SK-N-SH (cell line): Measurements from ENCODE around the gene ZNF148. TPM values are rescaled to one million over a fixed set of nuclear protein-coding genes. Genes with fewer than 3 reads are reported as not detected.

Experiments used
- CTCF ChIA-PET: fragments of 300-600, 350-600 bp; formaldehyde crosslinking; extraction: SDS; loops from one replicate; lab custom pipeline; 2021; lab: Yijun Ruan, JAX
- POLR2A ChIA-PET: fragments of 350-600 bp; sonication (Branson Sonifier 250); formaldehyde crosslinking; extraction: SDS; loops from one replicate; lab custom pipeline; 2020; ENCODE audit warnings: antibody characterized with exemption, inconsistent platforms; lab: Yijun Ruan, JAX
- DNase-seq: peaks from one replicate; pipeline ENCODE4 v3.0.0; 2012
- H2AFZ ChIP-seq: fragments of 200-600 bp; sonication (generic); 2 replicates; pipeline ENCODE4 v1.8.1; 2016; ENCODE audit warnings: antibody characterized with exemption, mild to moderate bottlenecking, low read depth
- H3F3A ChIP-seq: fragments of 200-600 bp; sonication (generic); replicated peaks from 2 replicates; pipeline ENCODE3; 2016; ENCODE audit warnings: antibody characterized with exemption, mild to moderate bottlenecking; ENCODE audit not compliant: insufficient read depth
- H3K27ac ChIP-seq, 2 experiments: fragments of 200-500 bp in 1 of 2; fragments of 200-600 bp in 1 of 2; sonication (Bioruptor generic) in 1 of 2; sonication (generic), shearing (Covaris generic) in 1 of 2; 2 replicates each; pipeline versions ENCODE4 v1.5.1 to v1.6.1; 2014 to 2016; ENCODE audit warnings: low read depth in 2 of 2, inconsistent platforms in 1 of 2, low read length in 1 of 2, mild to moderate bottlenecking in 1 of 2, mixed read lengths in 1 of 2
- H3K27me3 ChIP-seq: fragments of 200-600 bp; sonication (generic), shearing (Covaris generic); 2 replicates; pipeline ENCODE4 v1.6.1; 2016; ENCODE audit warnings: mixed run types; ENCODE audit not compliant: insufficient read depth
- H3K36me3 ChIP-seq, 2 experiments: fragments of 200-500 bp in 1 of 2; fragments of 200-600 bp in 1 of 2; sonication (Bioruptor generic) in 1 of 2; sonication (generic) in 1 of 2; replicated peaks in 1 of 2; 2 replicates each; pipeline versions ENCODE3 to v1.5.1; 2014 to 2016; ENCODE audit warnings: low read length in 1 of 2, mild to moderate bottlenecking in 1 of 2; ENCODE audit not compliant: insufficient read depth in 2 of 2, control insufficient read depth in 1 of 2
- H3K4me1 ChIP-seq, 2 experiments: fragments of 200-500 bp in 1 of 2; fragments of 200-600 bp in 1 of 2; sonication (Bioruptor generic) in 1 of 2; sonication (generic), shearing (Covaris generic) in 1 of 2; 2 replicates each; pipeline versions ENCODE4 v1.5.1 to v1.6.1; 2014 to 2016; ENCODE audit warnings: low read depth in 1 of 2, low read length in 1 of 2, mixed run types in 1 of 2; ENCODE audit not compliant: insufficient read depth in 2 of 2, control insufficient read depth in 1 of 2
- H3K4me2 ChIP-seq: fragments of 200-600 bp; sonication (generic), shearing (Covaris generic); 2 replicates; pipeline ENCODE4 v1.6.1; 2017; ENCODE audit warnings: mixed run types
- H3K4me3 ChIP-seq, 2 experiments: fragments of 200-500 bp in 1 of 2; fragments of 200-600 bp in 1 of 2; sonication (Bioruptor generic) in 1 of 2; sonication (generic), shearing (Covaris generic) in 1 of 2; 2 replicates each; pipeline versions ENCODE4 v1.5.1 to v1.8.1; 2014 to 2016; ENCODE audit warnings: low read depth in 2 of 2, inconsistent platforms in 1 of 2, low read length in 1 of 2, mild to moderate bottlenecking in 1 of 2, mixed read lengths in 1 of 2, moderate library complexity in 1 of 2
- H3K79me2 ChIP-seq: fragments of 200-600 bp; sonication (generic); 2 replicates; pipeline ENCODE4 v1.8.1; 2017; ENCODE audit warnings: mild to moderate bottlenecking; ENCODE audit not compliant: insufficient read depth
- H3K9ac ChIP-seq: fragments of 200-600 bp; sonication (generic); 2 replicates; pipeline ENCODE4 v1.6.1; 2017; ENCODE audit warnings: mixed run types
- H3K9me2 ChIP-seq: fragments of 200-600 bp; sonication (generic); 2 replicates; pipeline ENCODE4 v1.6.1; 2017; ENCODE audit warnings: mixed run types
- H3K9me3 ChIP-seq: fragments of 200-600 bp; sonication (generic); 2 replicates; pipeline ENCODE4 v1.6.1; 2017; ENCODE audit warnings: mixed run types, mild to moderate bottlenecking, moderate library complexity
- H4K20me1 ChIP-seq: fragments of 200-600 bp; sonication (generic); 2 replicates; pipeline ENCODE4 v1.6.1; 2017; ENCODE audit warnings: mild to moderate bottlenecking, mixed run types; ENCODE audit not compliant: insufficient read depth
- CHD2 ChIP-seq: fragments of 150-350 bp; IDR thresholded peaks from 2 replicates; pipeline ENCODE4 v1.6.1; 2018; ENCODE audit warnings: low read length; ENCODE audit not compliant: partially characterized antibody
- CTCF ChIP-seq: fragments of 200-600 bp; sonication (generic); IDR thresholded peaks from 2 replicates; pipeline ENCODE4 v1.6.1; 2017; ENCODE audit warnings: antibody characterized with exemption, mild to moderate bottlenecking, moderate library complexity
- ELF1 ChIP-seq: IDR thresholded peaks from 2 replicates; pipeline ENCODE4 v1.4.0; 2012
- FOSL2 ChIP-seq: IDR thresholded peaks from 2 replicates; pipeline ENCODE4 v1.4.0; 2012; ENCODE audit warnings: low read depth, mild to moderate bottlenecking, moderate library complexity, borderline replicate concordance
- GABPA ChIP-seq: IDR thresholded peaks from 2 replicates; pipeline ENCODE4 v1.4.0; 2012; ENCODE audit warnings: low read depth, mild to moderate bottlenecking
- MAX ChIP-seq: IDR thresholded peaks from 2 replicates; pipeline ENCODE4 v1.4.0; 2012; ENCODE audit warnings: low read depth
- MEF2A ChIP-seq: IDR thresholded peaks from 2 replicates; pipeline ENCODE4 v1.4.0; 2012; ENCODE audit warnings: low read depth, borderline replicate concordance
- NRF1 ChIP-seq: IDR thresholded peaks from 2 replicates; pipeline ENCODE4 v1.6.1; 2012; ENCODE audit warnings: low read depth, mild to moderate bottlenecking, low read length
- PBX3 ChIP-seq: IDR thresholded peaks from 2 replicates; pipeline ENCODE4; 2012
- POLR2AphosphoS5 ChIP-seq: IDR thresholded peaks from 2 replicates; pipeline ENCODE4 v1.6.1; 2012; ENCODE audit warnings: low read depth, low read length
- REST ChIP-seq: IDR thresholded peaks from 2 replicates; pipeline ENCODE4 v1.6.1; 2012; ENCODE audit warnings: mild to moderate bottlenecking, low read depth, low read length, moderate library complexity
- SIN3A ChIP-seq: IDR thresholded peaks from 2 replicates; pipeline ENCODE4 v1.6.1; 2012; ENCODE audit warnings: low read depth, mild to moderate bottlenecking, low read length, moderate library complexity, borderline replicate concordance
- TCF12 ChIP-seq: IDR thresholded peaks from 2 replicates; pipeline ENCODE4 v1.4.0; 2012
- TEAD4 ChIP-seq: IDR thresholded peaks from 2 replicates; pipeline ENCODE4 v1.4.0; 2012; ENCODE audit warnings: mild to moderate bottlenecking, borderline replicate concordance; ENCODE audit not compliant: insufficient read depth
- USF2 ChIP-seq: fragments of 150-350 bp; IDR thresholded peaks from 2 replicates; pipeline ENCODE4 v1.6.1; 2017; ENCODE audit warnings: antibody characterized with exemption, low read length, low read depth, borderline replicate concordance
- polyA plus RNA-seq, 3 experiments: library from polyadenylated mRNA; depleted of rRNA; stranded (reverse); fragments of >200 nt; gene quantifications; 2 replicates each; pipeline ENCODE4 v1.2.3, GENCODE V29; 2012

The ZNF148 gene
- polyA plus RNA-seq, 1 of the 3 experiments (the other 2 are of a cell fraction): 5.1 TPM

DNA sequence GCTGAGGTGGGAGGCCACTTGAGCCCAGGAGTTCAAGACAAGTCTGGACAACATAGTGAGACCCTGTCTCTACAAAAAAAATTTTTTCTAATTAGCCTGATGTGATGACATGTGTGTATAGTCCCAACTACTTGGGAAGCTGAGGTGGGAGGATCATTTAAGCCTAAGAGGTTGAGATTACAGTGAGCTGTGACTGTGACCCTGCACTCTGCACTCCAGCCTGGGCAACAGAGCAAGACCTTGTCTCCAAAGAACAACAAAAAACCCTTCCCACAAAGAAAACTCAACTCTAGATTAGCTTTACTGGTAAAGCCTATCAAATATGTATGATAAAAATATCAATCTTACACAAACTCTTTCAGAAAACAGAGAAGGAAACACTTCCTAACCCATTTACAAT is 68.5 kb downstream of the ZNF148 start:
- ChIA-PET POLR2A (no interaction called here), CTCF (interaction anchor here (0.9 to 1.4 kb wide), 2 partner anchors 9 to 13 kb away, joined by 3 to 5 read pairs; no protein-coding TSS in a partner anchor)

More for the DNA sequence above, 68.5 kb downstream of the ZNF148 start:
- H3K27ac ChIP-seq: no peak overlapping the region
- no peak overlapping the region for H3K4me2 ChIP-seq
- H3K79me2 ChIP-seq: peaks cover 100% of the 10 kb centered on the region
- no peaks in the 10 kb centered on the region for H4K20me1 ChIP-seq
- no peak overlapping the region for H3K4me3 ChIP-seq
- H2AFZ ChIP-seq: no peak overlapping the region
- TF ChIP-seq SIN3A (no peak), FOSL2 (no peak), PBX3 (no peak), MAX (no peak), ELF1 (no peak), TEAD4 (no peak), MEF2A (no peak), POLR2AphosphoS5 (no peak), REST (no peak), CHD2 (no peak), TCF12 (no peak), USF2 (no peak), CTCF (no peak), GABPA (no peak), NRF1 (no peak)
- peaks cover 12% of the 10 kb centered on the region for H3K9me3 ChIP-seq
- H3K27me3 ChIP-seq: no peaks in the 10 kb centered on the region
- H3K9me2 ChIP-seq: no peaks in the 10 kb centered on the region
- peaks cover 22 to 50% of the 10 kb centered on the region in 2 experiments for H3K36me3 ChIP-seq
- no peak for DNase-seq
- no peak overlapping the region for H3K9ac ChIP-seq
- H3K4me1 ChIP-seq: no peaks in the 10 kb centered on the region; a peak in 1 of 4 replicates
- peaks cover 16% of the 10 kb centered on the region for H3F3A ChIP-seq
